Measurements from ENCODE around the gene MEF2C.

MEF2C gene

GRCh38 chr5:88683506-88684135, 199.4 kb downstream of the MEF2C start:
- no peak for DNase-seq

DNA sequence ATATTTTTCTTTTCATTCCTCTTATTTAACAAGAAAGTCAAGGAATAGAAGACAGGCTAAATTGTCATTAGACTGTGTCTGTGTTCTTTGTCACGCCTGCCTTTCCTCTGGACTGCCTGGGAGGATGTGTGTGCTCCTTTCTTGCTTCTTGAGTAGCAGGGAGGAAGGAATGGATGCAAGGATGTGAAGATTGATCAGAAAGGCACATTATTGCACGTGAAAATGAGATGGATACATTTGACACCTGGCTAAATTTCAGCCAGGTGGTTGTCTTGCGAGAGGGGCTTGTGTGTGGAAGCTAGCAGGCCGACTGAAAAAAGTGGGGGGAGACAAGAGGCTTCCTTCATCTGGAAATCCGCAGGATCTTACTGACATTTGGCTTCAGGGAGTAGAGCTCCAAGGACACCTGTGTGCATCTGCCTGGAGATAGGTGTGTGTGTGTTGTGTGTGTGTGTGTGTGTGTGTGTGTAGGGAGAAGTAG, 200.1 kb downstream of the MEF2C start:
- DNase-seq: no peak

- DNase-seq: no peak
Measured at GRCh38 chr5:88682131-88682530, 200.9 kb downstream of the MEF2C start.

DNA sequence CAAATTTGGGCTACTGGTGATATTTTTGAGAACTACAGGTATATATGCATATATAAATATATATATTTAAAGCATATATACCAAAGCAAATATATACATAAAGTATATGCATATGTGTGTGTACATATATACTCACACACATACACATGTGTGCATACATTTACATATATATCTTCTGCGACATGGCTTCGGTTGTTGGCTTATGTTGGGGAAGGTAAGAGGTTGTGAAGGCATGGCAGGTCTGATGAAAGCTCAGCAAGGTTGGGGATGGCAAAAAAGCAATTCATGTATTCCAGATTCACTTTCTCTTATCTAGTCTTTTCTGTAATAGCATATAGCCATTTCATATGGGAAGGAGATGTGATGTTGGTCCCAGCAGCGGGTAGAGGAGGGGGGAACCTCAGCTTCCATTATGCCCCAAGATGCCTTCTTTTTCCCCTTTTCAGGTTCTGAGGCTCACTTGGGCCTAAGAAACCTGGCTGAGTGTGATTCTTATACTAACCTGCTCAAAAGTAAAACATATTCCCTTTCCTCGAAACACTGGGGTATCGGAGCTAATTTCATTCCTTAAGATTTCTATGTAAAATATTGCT, 201.7 kb downstream of the MEF2C start:
- no peak for DNase-seq

- DNase-seq: peak; percentile 37 to 80
Measured at GRCh38 chr5:88680253-88681132, 202.5 kb downstream of the MEF2C start.

GRCh38 chr5:88679638-88680037, 203.3 kb downstream of the MEF2C start:
- no peak for DNase-seq

DNA sequence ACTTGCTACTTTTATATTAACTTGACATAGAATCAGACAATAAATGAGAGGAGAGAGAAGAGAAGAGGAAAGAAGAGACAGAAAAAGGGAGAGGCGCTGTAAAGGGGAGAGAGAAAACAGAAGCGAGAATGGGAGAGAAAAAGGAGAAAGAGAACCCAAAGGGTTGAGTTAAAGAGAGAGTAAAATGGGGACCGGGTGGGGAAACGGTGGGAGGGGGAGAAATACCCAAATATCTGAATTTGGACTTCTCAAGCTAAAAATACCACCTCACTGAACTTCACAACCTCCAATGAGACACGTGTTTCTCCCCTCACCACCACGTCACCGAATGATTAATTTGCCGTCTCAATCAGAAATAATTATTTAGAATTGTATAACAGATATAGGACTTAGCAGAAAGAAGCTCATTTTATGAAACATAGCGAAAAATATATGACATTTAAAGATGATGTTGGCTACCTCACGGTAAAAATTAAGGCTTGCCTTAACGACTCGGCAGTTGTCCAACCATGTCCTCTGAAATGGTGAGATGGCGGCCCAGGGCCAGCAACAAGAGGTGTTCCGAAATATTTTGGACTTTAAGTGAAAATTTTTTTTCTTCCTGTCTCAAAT, 204.1 kb downstream of the MEF2C start:
- DNase-seq: no peak

DNA sequence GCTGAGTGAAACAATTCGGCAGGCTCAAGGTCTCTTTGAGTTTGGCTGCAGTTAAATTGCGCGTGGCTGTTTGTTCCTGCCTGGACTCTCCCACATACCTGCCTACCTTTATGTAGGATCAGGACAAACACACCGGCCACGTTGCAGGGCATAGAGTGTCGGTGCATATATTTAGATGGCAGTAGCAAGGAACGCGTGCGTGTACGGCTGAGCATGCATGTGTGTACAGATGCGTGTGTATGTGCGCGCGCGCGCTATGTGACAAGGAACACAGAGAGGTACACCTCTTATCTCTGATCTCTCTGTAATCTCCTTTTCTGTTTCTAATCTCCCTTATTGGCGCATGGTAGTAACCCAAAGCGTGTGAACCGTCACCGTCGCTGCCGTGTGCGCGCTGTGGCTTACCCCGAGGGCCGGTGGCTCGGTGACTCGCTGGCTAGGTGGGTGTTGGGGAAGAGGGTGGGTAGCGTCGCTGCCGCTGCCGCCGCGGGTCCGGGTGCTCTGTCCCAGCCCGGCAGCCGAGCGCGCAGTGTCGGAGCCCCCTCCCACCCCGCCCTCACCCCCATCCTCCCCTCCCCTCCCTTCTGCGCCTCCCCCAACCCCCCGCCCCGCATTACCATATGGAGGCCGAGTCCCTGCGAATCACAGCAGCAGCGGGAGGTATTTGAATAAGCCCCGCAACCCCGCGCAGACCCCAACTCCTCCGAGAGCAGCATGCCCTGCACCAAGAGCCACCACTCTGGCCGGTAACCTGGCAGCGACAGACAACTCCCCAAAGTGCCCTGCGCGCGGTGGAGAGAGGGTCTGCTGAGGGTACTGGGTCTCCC, 204.8 kb downstream of the MEF2C start:
- DNase-seq: no peak

DNA sequence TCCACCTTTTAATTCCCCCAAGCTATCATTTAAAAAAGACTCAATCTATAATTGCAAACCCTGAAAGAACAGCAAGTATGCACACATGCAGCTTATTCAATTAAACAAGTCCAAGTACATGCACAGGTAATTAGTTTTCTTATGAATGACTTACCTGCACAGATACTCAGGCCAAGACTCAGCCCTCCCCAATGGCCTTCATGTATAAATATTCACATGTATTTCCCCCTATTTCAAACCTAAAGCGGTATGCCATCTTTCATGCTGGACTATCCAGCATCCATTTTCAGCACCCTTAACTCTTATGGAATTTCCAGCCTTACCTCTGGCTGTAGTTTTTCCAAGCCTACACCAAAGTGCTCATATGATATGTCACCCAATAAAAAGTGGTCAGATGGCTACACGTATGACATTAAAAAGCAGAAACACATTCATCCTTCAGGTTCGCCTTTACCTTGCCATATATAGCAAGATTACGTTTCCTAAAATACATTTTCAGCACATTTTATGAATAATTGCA, 205.5 kb downstream of the MEF2C start:
- DNase-seq: no peak

DNA sequence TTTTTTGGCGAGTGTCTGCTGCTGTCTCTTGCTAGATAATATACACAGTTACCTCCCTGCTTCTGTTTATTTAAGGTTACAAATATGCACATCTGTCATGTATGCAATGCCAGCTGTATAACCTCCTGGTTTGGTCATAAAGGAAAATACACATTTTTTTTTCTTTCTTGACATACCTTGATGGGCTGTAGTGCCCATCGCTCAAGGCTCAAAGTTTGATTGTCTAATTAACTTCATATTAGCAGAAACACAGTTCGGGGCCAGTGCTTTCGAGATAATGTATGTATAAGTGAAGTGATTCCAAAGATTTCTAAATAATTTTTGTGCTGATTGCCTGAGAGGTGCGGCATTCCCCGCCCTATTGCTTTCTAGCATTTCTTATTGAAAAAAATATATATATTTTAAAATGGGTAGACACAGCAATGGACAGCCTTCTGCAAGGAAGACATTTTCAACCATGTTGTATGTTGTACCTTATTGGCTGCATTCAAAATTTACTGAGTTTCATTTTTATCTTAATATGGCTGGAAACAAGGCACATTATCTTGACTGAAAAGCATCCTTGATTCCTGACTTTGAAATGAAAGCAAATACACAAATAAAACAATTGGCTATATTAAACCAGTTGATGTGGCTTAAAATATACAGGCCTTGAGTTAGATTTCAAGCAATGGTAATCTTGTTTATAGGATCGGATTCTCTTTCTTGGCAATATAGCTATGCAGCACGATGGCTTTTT, 206.2 kb downstream of the MEF2C start:
- DNase-seq: no peak

- peak; percentile 83 to 94 for DNase-seq
Measured at GRCh38 chr5:88675708-88676636, 207.0 kb downstream of the MEF2C start.

DNA sequence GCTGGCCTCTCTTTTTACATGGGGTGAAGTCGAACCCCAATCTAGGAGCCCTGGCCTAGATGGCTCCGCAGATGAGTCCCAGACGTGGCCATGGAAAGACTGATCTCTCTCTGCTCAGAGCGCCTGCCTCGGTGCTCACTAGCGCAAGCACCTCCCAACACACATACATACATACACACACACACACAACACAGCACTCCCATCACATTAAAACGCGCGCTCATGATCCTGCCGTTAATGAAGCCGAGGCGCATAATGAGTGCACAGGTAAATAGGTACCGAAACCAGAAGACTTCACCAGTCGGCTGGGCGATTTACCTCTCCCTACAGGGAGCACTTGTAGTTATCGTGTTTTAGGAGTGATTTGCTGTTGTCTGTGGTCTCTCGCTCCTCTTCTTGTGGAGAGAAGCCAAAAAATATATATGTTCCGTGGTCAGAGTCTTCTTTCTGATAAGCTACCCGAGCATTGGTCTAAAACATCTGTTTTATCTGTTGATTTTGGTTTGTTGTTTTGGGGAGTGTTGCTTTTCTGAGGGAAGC, 207.7 kb downstream of the MEF2C start:
- DNase-seq: peak; percentile 73 to 81

DNA sequence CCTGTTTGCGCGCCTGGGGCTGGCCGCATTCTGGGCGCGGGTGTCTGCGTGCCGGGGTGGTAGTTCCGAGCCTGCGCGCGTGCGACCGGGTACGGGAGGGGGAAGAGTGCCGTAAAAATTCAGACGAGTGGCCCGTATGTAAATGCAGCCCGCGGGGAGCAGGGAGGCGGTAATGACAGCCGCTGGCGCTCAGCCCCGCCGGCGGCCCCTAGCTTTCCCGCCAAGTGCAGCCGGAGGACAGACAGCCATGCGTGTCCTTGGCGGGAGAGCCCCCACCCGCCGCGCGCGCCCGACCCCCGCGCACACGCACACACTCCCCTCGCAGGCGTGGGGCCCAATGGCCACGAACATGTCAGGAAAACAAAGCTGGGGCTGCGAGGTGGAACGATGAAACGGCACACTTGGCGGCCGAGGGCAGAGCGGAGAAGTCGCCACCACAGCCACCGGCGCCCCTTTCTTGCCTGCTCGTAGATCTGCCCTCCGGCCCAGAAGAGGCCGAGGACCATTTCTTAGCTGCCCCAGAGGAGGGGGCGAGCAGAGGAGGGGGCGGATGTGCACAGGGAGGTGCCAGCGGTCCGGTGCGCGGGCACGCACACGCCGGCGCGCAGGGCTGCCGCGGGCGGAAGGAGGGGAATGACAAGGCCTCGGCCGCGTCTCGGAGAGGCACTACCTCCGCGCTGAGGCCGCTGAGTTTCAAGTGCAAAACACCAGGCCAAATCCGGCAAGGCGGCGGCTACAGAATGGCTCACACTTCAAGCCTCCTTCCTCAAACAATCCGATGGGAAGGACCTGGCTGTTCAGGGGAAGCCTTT, 208.4 kb downstream of the MEF2C start:
- peak; percentile 73 to 79 for DNase-seq

- DNase-seq: no peak
Measured at GRCh38 chr5:88673253-88674105, 209.5 kb downstream of the MEF2C start.

DNA sequence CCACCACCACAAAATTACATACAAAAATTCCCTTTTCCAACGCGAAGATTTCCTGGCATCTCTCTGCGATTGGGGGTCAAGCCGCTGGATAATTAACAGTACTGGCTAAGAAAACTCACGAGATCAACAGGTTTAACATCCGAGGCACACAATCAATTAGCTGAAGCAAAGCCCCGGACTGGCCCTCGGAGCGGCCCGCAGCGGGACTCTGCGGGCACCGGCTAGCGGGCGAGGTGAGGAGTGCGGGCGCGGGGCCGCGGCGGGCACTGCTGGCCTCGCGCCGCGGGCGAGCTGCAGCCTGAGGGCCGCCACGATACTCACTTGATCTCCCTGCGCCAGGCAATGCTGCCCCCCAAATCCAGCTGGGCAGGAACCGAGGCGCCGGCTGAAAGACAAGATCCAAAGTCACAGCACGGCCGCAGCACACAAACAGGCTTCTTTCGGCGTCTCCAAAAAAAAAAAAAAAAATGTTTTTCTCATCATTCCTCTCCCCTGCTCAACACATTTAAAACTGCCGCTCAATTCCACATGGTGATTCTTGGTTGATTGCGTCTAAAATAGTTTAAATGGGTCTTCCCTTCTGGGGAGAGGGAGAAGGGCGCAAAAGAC, 210.2 kb downstream of the MEF2C start:
- DNase-seq: no peak

DNA sequence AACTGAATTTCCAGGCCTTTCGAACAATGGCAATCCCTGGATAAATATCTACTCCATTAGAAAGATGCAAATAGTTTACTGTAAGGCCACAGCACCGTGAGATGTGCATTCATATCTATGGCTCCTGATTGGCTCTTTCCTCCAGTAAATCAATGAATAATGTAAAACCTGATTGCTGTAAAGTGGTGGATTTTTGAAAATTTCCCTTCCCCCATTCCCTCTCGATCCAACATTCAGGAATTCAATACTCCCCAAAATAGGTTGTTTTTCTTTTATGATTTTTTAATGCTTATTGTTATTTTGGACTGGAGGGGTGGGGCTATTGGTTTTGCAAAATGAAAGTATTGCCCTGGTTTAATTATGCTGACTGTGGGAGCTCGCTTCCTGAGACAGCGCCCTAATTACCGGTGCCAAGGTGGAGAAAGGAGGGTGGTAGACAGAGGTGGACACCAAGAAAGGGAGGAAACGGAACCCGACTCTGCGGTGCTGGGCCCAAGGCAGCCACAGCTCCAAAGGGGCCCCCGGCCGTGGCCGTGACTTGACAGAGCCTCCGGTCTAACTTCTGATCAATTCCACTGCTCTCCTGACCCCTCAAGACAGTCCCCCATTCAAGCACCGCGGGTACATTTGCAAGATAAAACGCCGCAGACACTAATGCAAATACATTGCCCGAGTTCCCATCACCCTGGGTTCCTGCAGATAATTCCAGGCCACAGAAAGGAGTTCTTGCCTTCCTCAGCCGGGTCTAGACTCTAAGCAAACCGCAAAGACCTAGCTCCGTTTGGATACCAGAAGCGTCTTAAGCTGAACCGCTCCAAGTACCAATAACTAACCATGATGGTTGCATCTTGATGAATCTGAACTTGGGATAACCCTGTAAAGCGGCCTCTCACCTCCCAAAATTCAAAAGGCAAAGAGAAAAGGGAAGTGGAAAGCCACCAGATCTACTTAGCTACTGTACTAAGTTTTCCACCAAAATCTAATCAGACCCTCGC, 211.2 kb downstream of the MEF2C start:
- DNase-seq: no peak
